Muscle layer of colon (tissue), 2 donors: ENCODE data around the gene PYGO2.
"Not testable (repeated sequence)": the region's sequence is repeated elsewhere in the genome, so short reads cannot be mapped to it uniquely, and the experiment has no call there.

Experiments used
- H3K27ac ChIP-seq: one replicate; pipeline ENCODE4 v1.7.0; 2013; ENCODE audit warnings: low read depth, mild to moderate bottlenecking, low read length, moderate library complexity
- H3K27me3 ChIP-seq, 2 donors: one replicate each; pipeline ENCODE4 v1.7.0; 2013; ENCODE audit warnings: low read length in 2 of 2, mild to moderate bottlenecking in 2 of 2; ENCODE audit not compliant: insufficient read depth in 2 of 2, control insufficient read depth in 1 of 2
- H3K36me3 ChIP-seq: one replicate; pipeline ENCODE4 v1.7.0; 2013; ENCODE audit warnings: mild to moderate bottlenecking, low read length; ENCODE audit not compliant: insufficient read depth
- H3K4me1 ChIP-seq: one replicate; pipeline ENCODE4 v1.7.0; 2013; ENCODE audit warnings: mild to moderate bottlenecking, low read length; ENCODE audit not compliant: insufficient read depth
- H3K4me3 ChIP-seq, 2 donors: one replicate each; pipeline ENCODE4 v1.7.0; 2013; ENCODE audit warnings: low read length in 2 of 2, low read depth in 1 of 2, mild to moderate bottlenecking in 1 of 2, moderate library complexity in 1 of 2
- H3K9ac ChIP-seq: one replicate; pipeline ENCODE4 v1.7.0; 2013; ENCODE audit warnings: low read length
- H3K9me3 ChIP-seq: one replicate; pipeline ENCODE4 v1.7.0; 2013; ENCODE audit warnings: mild to moderate bottlenecking, low read length
- donor health status: abdominal sarcoma.
- donor health status: Adenocarcinoma of cecum.

The PYGO2 gene

GRCh38 chr1:154988058-154988954 lies 26.7 kb upstream of the PYGO2 start:
- Histone ChIP-seq H3K4me1 (peaks cover 7% of the 10 kb centered on the region), H3K9me3 (no peaks in the 10 kb centered on the region), H3K9ac (no peak overlapping the region), H3K4me3 (no peak overlapping the region), H3K27me3 (no peaks in the 10 kb centered on the region), H3K27ac (no peak overlapping the region), H3K36me3 (peaks cover 29% of the 10 kb centered on the region)

DNA sequence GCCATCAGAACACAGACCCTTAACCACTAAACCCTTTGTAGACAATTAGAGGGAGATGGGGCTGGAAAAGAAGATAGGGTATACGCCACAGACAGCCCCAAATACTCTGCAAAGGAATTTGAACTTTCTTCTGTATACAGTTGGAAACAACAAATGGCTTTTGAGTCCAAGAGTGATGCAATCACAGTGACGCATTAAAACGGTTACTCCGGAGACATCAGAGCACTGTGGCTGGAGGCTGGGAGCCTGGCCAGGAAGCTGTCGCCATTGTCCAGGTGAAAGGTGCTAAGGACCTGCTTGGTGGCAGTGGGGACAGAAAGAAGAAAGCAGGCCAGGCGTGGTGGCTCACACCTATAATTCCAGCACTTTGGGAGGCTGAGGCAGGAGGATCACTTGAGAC lies 25.7 kb upstream of the PYGO2 start:
- H3K36me3 ChIP-seq = peaks cover 29% of the 10 kb centered on the region
- no peak overlapping the region for H3K4me3 ChIP-seq
- H3K9ac ChIP-seq = no peak overlapping the region
- no peaks in the 10 kb centered on the region for H3K9me3 ChIP-seq
- H3K27ac ChIP-seq = no peak overlapping the region
- H3K27me3 ChIP-seq = no peaks in the 10 kb centered on the region
- H3K4me1 ChIP-seq = peaks cover 11% of the 10 kb centered on the region

GRCh38 chr1:154986736-154987135 lies 25.2 kb upstream of the PYGO2 start:
- H3K9ac ChIP-seq, H3K27ac ChIP-seq, H3K9me3 ChIP-seq, H3K27me3 ChIP-seq, H3K4me3 ChIP-seq: not testable (repeated sequence)
- Histone ChIP-seq H3K36me3 (peaks cover 29% of the 10 kb centered on the region), H3K4me1 (peaks cover 13% of the 10 kb centered on the region)

DNA sequence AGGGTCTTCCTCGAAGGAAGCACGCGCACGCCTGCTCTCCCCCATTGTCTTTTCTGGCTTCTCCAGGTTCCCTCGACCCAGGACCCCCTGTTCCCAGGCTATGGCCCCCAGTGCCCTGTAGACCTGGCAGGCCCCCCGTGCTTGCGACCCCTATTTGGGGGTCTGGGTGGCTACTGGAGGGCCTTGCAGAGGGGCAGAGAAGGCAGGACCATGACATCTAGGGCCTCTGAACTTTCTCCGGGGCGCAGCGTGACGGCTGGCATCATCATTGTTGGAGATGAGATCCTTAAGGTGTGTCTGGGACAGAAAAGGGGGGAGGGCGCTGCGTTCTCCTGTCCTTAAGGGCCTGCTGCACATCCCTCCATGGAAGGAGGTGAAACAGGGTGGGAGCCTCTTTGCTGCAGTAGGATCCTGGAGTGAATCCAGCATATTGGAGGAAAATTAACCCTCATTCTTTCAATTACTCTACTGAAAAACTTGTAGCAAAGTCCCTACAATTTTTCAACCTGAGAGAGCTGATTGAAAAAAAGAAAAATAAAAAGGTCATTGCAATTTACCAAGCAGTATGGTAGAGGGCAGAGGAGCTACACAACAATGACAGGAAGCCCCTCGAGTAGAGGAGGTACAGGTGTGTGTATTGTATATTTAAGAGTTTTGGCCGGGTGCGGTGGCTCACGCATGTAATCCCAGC lies 22.3 kb upstream of the PYGO2 start:
- Histone ChIP-seq H3K27me3 (no peaks in the 10 kb centered on the region), H3K4me3 (peak overlapping the region; percentile 67 to 82), H3K9ac (peak overlapping the region; percentile 74), H3K9me3 (no peaks in the 10 kb centered on the region), H3K4me1 (peaks cover 13% of the 10 kb centered on the region), H3K36me3 (peaks cover 13% of the 10 kb centered on the region), H3K27ac (peak overlapping the region; percentile 74)

DNA sequence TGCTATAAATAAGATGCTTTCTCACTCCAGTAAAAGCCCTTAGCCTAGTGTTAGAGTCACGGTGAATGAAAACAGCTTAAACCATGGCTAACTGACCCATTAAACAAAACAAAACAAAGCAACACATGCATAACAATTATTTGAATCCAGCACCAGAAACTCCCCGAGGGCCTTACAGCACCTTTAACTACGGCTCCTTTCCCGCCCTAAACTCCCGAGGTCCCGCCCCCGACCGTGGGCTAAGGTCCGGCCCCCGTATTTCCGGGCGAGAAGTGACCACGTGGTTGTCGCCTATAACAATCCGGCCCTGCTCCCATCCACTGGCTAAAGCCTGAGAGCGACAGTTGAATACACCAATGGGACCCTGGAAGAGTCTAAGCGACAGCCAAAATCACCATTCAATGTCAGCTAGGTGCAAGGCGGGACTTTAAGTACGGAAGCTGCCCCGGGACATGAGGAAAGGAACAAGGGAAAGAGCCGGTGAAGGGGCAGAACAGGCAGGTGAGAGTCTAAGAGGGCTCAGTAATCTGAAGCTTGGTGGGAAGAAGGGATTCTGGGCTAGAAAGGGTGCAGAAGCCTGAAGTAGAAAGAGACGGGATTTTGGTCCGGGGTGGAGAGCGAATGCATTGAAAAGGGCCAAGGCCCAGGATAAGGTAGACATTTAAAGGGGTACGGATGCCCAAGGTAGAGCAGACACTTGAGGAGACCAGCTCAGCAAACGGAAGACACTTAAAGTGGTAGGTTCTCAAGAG lies 21.5 kb upstream of the PYGO2 start, which contains the start of gene FLAD1:
FLAD1 (plus strand) TSS at position 448 of the 752 bp plus-strand sequence. CDS start 351 bp downstream, outside the sequence.
- Histone ChIP-seq H3K27ac (peak within 1 kb of the TSS; percentile 74), H3K27me3 (no peaks in the 10 kb centered on the region), H3K4me1 (peaks cover 13% of the 10 kb centered on the region), H3K9ac (peak within 1 kb of the TSS; percentile 74), H3K36me3 (peaks cover 4% of the 10 kb centered on the region), H3K4me3 (peak within 1 kb of the TSS; percentile 67 to 82), H3K9me3 (no peaks in the 10 kb centered on the region)

GRCh38 chr1:154982341-154982740 lies 20.8 kb upstream of the PYGO2 start:
- Histone ChIP-seq H3K4me3 (peak overlapping the region; percentile 34 to 82), H3K27me3 (no peaks in the 10 kb centered on the region), H3K4me1 (peaks cover 13% of the 10 kb centered on the region), H3K27ac (peak overlapping the region; percentile 63), H3K36me3 (no peaks in the 10 kb centered on the region), H3K9me3 (no peaks in the 10 kb centered on the region), H3K9ac (peak overlapping the region; percentile 9)

DNA sequence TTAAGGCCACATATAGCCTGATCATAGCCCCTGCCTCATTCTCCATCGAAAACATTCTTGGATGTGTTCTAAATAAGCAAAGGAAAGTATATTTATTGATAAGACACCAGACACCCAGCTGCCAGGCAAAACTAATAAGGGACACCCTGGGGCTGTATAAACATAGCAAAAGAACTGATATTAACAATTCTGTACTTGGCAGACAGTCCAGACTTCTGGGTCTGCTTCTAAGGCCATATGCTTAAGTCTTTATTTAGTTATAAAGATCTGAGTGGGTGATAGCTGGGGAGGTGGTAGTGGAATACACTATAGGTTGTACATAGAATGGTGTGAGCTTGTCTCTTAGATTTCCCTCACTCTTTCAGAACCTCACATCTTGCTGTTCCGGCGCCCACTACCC lies 16.8 kb upstream of the PYGO2 start:
- H3K27me3 ChIP-seq = no peaks in the 10 kb centered on the region
- no peak overlapping the region for H3K4me3 ChIP-seq
- peaks cover 14% of the 10 kb centered on the region for H3K4me1 ChIP-seq
- no peak overlapping the region for H3K9ac ChIP-seq
- no peaks in the 10 kb centered on the region for H3K36me3 ChIP-seq
- H3K9me3 ChIP-seq = no peaks in the 10 kb centered on the region
- no peak overlapping the region for H3K27ac ChIP-seq

- not testable (repeated sequence) for H3K36me3 ChIP-seq, H3K27me3 ChIP-seq, H3K27ac ChIP-seq, H3K4me3 ChIP-seq, H3K9me3 ChIP-seq, H3K9ac ChIP-seq
- H3K4me1 ChIP-seq = peaks cover 20% of the 10 kb centered on the region
Measured at GRCh38 chr1:154977762-154978161, 16.2 kb upstream of the PYGO2 start.

- peaks cover 33% of the 10 kb centered on the region for H3K4me1 ChIP-seq
- H3K27me3 ChIP-seq = no peaks in the 10 kb centered on the region
- H3K4me3 ChIP-seq = peak overlapping the region; percentile 34 to 90
- H3K9me3 ChIP-seq = no peaks in the 10 kb centered on the region
- H3K9ac ChIP-seq = peak overlapping the region; percentile 96
- H3K27ac ChIP-seq = peak overlapping the region; percentile 89
- H3K36me3 ChIP-seq = no peaks in the 10 kb centered on the region
Measured at GRCh38 chr1:154975409-154976059, 14.0 kb upstream of the PYGO2 start.

DNA sequence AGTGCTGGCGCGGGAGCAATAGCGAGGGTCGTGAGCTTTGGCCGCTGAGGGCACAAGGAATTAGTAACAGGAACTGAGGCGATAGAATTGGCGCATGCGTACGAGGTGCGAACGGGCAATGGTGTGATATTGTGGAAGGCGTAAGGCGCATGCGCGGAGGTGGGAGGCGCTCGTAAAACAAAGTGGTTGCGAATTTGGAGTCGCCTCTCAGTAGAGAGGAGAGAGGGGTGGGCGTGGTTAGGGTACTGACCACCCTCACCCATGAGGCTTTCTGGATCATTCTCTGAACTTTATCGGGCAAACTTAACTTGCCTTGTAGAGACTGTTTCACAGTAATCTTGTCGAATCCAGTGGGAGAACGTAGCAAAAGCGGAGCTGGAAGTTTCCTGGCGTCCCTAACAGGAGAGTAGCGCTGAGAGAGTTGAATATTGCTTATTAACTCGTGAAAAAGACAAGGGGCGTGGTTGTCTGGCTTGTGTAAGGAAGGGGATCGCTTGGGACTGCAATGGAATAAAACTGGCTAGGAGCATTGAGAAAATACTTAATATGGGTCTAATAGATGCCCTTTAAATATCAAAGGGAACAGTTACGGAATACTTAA lies 13.3 kb upstream of the PYGO2 start:
- H3K27ac ChIP-seq = peak overlapping the region; percentile 89
- H3K27me3 ChIP-seq = no peaks in the 10 kb centered on the region
- H3K4me1 ChIP-seq = peaks cover 38% of the 10 kb centered on the region
- no peaks in the 10 kb centered on the region for H3K9me3 ChIP-seq
- no peaks in the 10 kb centered on the region for H3K36me3 ChIP-seq
- peak overlapping the region; percentile 34 to 90 for H3K4me3 ChIP-seq
- H3K9ac ChIP-seq = peak overlapping the region; percentile 96
